HepG2 (cell line): ENCODE data around the gene CCDC116. TPM values are rescaled to one million over a fixed set of nuclear protein-coding genes. Genes with fewer than 3 reads are reported as not detected.

ENCODE experiments used
- ASH2L ChIP-seq: fragments of 300-600, 200-600 bp; sonication (generic); IDR thresholded peaks from 2 replicates; pipeline ENCODE4 v1.7.0; 2017; ENCODE audit warnings: low read depth, mild to moderate bottlenecking, moderate library complexity, mixed read lengths, low read length; ENCODE audit not compliant: insufficient read length
- GZF1 ChIP-seq: sonication (generic); formaldehyde crosslinking; IDR thresholded peaks from 2 replicates; pipeline ENCODE4 v1.5.1; 2020; ENCODE audit warnings: mild to moderate bottlenecking, missing genetic modification reagents
- PRDM10 ChIP-seq: sonication (generic); formaldehyde crosslinking; IDR thresholded peaks from 2 replicates; pipeline ENCODE4 v1.4.0; 2020; ENCODE audit warnings: low read depth, missing genetic modification reagents
- PTBP1 ChIP-seq: fragments of 200-400 bp; formaldehyde crosslinking; IDR thresholded peaks from 2 replicates; pipeline ENCODE4 v1.6.1; 2018; ENCODE audit warnings: low read length, low read depth; ENCODE audit not compliant: poor library complexity, severe bottlenecking
- RBM22 ChIP-seq: fragments of 200-400 bp; formaldehyde crosslinking; optimal IDR thresholded peaks from 2 replicates; pipeline ENCODE3; 2017; ENCODE audit warnings: mild to moderate bottlenecking, low read length, moderate library complexity
- SRF ChIP-seq: IDR thresholded peaks from 2 replicates; pipeline ENCODE4 v1.6.1; 2011; ENCODE audit warnings: mild to moderate bottlenecking, low read depth, low read length, moderate library complexity
- TBL1XR1 ChIP-seq: fragments of 150-350 bp; IDR thresholded peaks from 2 replicates; pipeline ENCODE4 v1.6.1; 2014; ENCODE audit warnings: borderline replicate concordance, low read length; ENCODE audit not compliant: partially characterized antibody
- ZBTB10 ChIP-seq: sonication (generic); formaldehyde crosslinking; IDR thresholded peaks from 2 replicates; pipeline ENCODE4 v1.4.0; 2020; ENCODE audit warnings: missing genetic modification reagents, borderline replicate concordance
- ZEB1 ChIP-seq: IDR thresholded peaks from 2 replicates; pipeline ENCODE4 v1.6.1; 2012; ENCODE audit warnings: mild to moderate bottlenecking, low read depth, inconsistent platforms; ENCODE audit not compliant: insufficient replicate concordance
- ZFX ChIP-seq: sonication (generic); formaldehyde crosslinking; IDR thresholded peaks from 2 replicates; pipeline ENCODE4 v1.4.0; 2020; ENCODE audit warnings: mild to moderate bottlenecking, low read depth, missing genetic modification reagents, moderate library complexity
- ZHX2 ChIP-seq, 2 experiments: sonication (generic) in 1 of 2; formaldehyde crosslinking in 1 of 2; IDR thresholded peaks; 2 replicates each; pipeline versions ENCODE4 v1.6.1 to v1.9.0; 2014 to 2022; ENCODE audit warnings: antibody characterized with exemption in 1 of 2, borderline replicate concordance in 1 of 2, inconsistent platforms in 1 of 2, low read depth in 1 of 2, missing genetic modification reagents in 1 of 2
- ZNF256 ChIP-seq: sonication (generic); formaldehyde crosslinking; conservative IDR thresholded peaks from 2 replicates; pipeline ENCODE4 v1.4.0; 2020; ENCODE audit warnings: missing genetic modification reagents
- ZNF431 ChIP-seq: sonication (generic); formaldehyde crosslinking; IDR thresholded peaks from 2 replicates; pipeline ENCODE4 v1.9.0; 2022; ENCODE audit warnings: missing genetic modification reagents, low read depth, mild to moderate bottlenecking, borderline replicate concordance
- polyA plus RNA-seq, 8 experiments: library from polyadenylated mRNA; depleted of rRNA in 3 of 8; stranded (reverse) in 7 of 8; unstranded in 1 of 8; fragments of >200 nt; fragmentation: Illumina TruSeq in 4 of 8; extraction: Trizol in 4 of 8; gene quantifications; 2 replicates each; pipeline versions ENCODE4 v1.2.1 to v1.2.3, GENCODE V29; 2011 to 2016; ENCODE audit warnings: low read depth in 4 of 8, missing spikeins in 1 of 8, mixed read lengths in 1 of 8; ENCODE audit not compliant: insufficient read depth in 1 of 8
- total RNA-seq, 5 experiments: library from RNA; depleted of rRNA; stranded (reverse); fragments of >200 nt; fragmentation: Illumina TruSeq; extraction: Trizol; gene quantifications; 2 replicates each; pipeline ENCODE4 v1.2.3, GENCODE V29; 2016; ENCODE audit warnings: low read depth in 1 of 5

The CCDC116 gene
- total and polyA plus RNA-seq, 2 of the 13 experiments (the other 11 are each of a cell fraction or from before 2014, with no cell fraction given) = 0.15 to 0.33 TPM

- TF ChIP-seq PRDM10 = no peak
- TF ChIP-seq GZF1 (CRISPR knock-in tag) = no peak
- TF ChIP-seq PTBP1 = no peak
- no peak for TF ChIP-seq ZNF256 (CRISPR knock-in tag)
- no peak for TF ChIP-seq ZHX2 (IDR thresholded peaks at IDR 0.05; ENCODE audit: low read depth)
- no peak for TF ChIP-seq ZHX2 (CRISPR knock-in tag; IDR thresholded peaks at IDR 0.05; ENCODE audit: borderline replicate concordance)
- TF ChIP-seq SRF = no peak
- no peak; the same call in 1 of the 2 replicates for TF ChIP-seq ZBTB10 (CRISPR knock-in tag)
- peak; percentile 51; the same call in 1 of the 2 replicates for TF ChIP-seq ZFX (CRISPR knock-in tag)
- peak; percentile 47; the same call in 1 of the 2 replicates for TF ChIP-seq ZNF431 (CRISPR knock-in tag)
- TF ChIP-seq ZEB1 = no peak
- peak; percentile 22 for TF ChIP-seq TBL1XR1
- no peak for TF ChIP-seq RBM22
- peak; percentile 70 for TF ChIP-seq ASH2L
Observed at GRCh38 chr22:21641789-21642583, 9.4 kb downstream of the CCDC116 start, which contains the start of gene SDF2L1 (continued).
